Cardiac muscle cell (in vitro differentiated cells and primary cell): Measurements from ENCODE around the gene LRRC17. TPM values are rescaled to one million over a fixed set of nuclear protein-coding genes. Genes with fewer than 3 reads are reported as not detected.
A peak's percentile ranks its signal among the peaks of the same experiment; 100 is the strongest.

Source experiments
- DNase-seq, 2 donors: peaks; one replicate each; pipeline versions ENCODE4 v3.0.0 to v3.0.0-alpha.2; 2010 to 2017; ENCODE audit warnings: low read depth in 1 of 2, low spot score in 1 of 2
- H3K27ac ChIP-seq: fragments of 200-600 bp; sonication (generic); 2 replicates; pipeline ENCODE4 v1.5.1; 2016
- H3K27me3 ChIP-seq: fragments of 200-600 bp; sonication (generic); 2 replicates; pipeline ENCODE4 v1.6.0; 2016; ENCODE audit warnings: control low read depth
- H3K36me3 ChIP-seq: fragments of 200-600 bp; sonication (generic); 2 replicates; pipeline ENCODE4 v1.5.1; 2016; ENCODE audit warnings: control low read depth
- H3K4me1 ChIP-seq: fragments of 200-600 bp; sonication (generic); 2 replicates; pipeline ENCODE4 v1.8.1; 2017; ENCODE audit warnings: low read depth, mild to moderate bottlenecking, mixed run types
- H3K4me3 ChIP-seq: fragments of 200-600 bp; sonication (generic); 2 replicates; pipeline ENCODE4 v1.5.1; 2016; ENCODE audit warnings: mild to moderate bottlenecking
- H3K9me3 ChIP-seq: fragments of 200-600 bp; sonication (generic); 2 replicates; pipeline ENCODE4 v1.5.1; 2017; ENCODE audit warnings: low read depth, mild to moderate bottlenecking, control low read depth
- polyA plus RNA-seq: library from polyadenylated mRNA; unstranded; fragments of >200 nt; fragmentation: Nextera tagmentation; extraction: Ambion mirVana; gene quantifications from 2 replicates; pipeline ENCODE4 v1.2.1, GENCODE V29; 2016
- total RNA-seq: library from RNA; depleted of rRNA; stranded (reverse); fragments of >200 nt; gene quantifications from 2 replicates; pipeline ENCODE4 v1.2.3, GENCODE V29; 2016
- TF ChIP-seq, protein P1 (sequence below): IDR thresholded peaks from 2 replicates; pipeline ENCODE4 v1.5.1; 2012; ENCODE audit warnings: low read depth, mild to moderate bottlenecking, low read length

LRRC17 gene
- total and polyA plus RNA-seq, 2 experiments from 2014 or later: 5.7 to 8.0 TPM

DNA sequence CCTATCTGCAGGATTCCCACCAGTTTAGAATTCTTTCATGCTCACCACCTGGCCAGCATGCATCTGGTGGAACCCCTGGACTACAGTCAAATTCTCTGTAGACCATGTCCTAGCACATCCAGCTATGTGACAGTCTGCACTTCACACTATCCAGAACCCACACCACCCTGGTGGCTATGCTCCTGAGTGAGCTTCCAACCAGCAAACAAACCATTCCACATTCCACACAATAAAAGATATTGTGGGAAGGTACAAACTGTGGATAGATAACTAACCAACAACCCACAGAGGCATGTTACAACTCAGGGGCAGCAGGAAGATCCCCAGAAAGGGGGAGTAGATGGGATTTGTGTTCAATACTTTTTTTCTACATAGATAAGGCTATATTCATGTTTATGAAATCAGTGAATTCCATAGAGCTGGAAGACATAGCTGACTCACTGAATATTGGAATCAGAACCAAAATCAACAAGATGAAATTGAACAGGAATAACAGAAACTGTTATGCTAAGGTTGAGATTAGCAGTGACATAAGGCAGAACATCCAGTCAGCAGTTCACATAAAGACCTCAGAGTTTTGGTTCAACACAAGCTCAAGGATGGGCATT is 72.5 kb downstream of the LRRC17 start:
- no peaks in the 10 kb centered on the region for H3K27me3 ChIP-seq
- no peak overlapping the region for H3K27ac ChIP-seq

DNA sequence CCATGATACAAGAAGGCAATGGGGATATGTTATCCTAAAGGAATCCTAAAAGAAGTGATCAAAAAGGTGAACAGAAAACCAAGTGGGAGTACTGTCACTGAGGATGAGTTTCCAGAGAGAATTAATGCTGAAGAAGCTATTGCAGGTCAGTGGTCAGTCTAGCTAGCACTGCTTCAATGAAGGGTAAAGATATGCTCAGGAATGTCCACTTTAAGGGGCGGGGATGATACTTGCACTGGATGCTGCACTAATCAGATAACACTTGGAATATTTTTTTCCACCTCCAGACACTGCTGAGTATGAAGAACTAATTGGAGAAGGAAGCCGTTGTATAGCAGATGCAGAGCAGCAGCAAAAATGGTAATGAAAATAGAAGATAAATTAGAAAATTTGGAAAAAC is 75.3 kb downstream of the LRRC17 start:
- TF ChIP-seq, protein P1, sequence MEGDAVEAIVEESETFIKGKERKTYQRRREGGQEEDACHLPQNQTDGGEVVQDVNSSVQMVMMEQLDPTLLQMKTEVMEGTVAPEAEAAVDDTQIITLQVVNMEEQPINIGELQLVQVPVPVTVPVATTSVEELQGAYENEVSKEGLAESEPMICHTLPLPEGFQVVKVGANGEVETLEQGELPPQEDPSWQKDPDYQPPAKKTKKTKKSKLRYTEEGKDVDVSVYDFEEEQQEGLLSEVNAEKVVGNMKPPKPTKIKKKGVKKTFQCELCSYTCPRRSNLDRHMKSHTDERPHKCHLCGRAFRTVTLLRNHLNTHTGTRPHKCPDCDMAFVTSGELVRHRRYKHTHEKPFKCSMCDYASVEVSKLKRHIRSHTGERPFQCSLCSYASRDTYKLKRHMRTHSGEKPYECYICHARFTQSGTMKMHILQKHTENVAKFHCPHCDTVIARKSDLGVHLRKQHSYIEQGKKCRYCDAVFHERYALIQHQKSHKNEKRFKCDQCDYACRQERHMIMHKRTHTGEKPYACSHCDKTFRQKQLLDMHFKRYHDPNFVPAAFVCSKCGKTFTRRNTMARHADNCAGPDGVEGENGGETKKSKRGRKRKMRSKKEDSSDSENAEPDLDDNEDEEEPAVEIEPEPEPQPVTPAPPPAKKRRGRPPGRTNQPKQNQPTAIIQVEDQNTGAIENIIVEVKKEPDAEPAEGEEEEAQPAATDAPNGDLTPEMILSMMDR: no peak
- no peak overlapping the region for H3K4me3 ChIP-seq
- no peak overlapping the region for H3K27ac ChIP-seq
- no peaks in the 10 kb centered on the region for H3K36me3 ChIP-seq
- H3K4me1 ChIP-seq: no peaks in the 10 kb centered on the region
- no peak for DNase-seq
- H3K9me3 ChIP-seq: no peaks in the 10 kb centered on the region
- H3K27me3 ChIP-seq: no peaks in the 10 kb centered on the region

More for the DNA sequence above, 72.5 kb downstream of the LRRC17 start:
- no peaks in the 10 kb centered on the region for H3K36me3 ChIP-seq
- TF ChIP-seq, protein P1: no peak
- H3K4me3 ChIP-seq: no peak overlapping the region
- H3K4me1 ChIP-seq: no peaks in the 10 kb centered on the region
- H3K9me3 ChIP-seq: no peaks in the 10 kb centered on the region
- DNase-seq: peak in 1 of 2 donors; percentile 43

DNA sequence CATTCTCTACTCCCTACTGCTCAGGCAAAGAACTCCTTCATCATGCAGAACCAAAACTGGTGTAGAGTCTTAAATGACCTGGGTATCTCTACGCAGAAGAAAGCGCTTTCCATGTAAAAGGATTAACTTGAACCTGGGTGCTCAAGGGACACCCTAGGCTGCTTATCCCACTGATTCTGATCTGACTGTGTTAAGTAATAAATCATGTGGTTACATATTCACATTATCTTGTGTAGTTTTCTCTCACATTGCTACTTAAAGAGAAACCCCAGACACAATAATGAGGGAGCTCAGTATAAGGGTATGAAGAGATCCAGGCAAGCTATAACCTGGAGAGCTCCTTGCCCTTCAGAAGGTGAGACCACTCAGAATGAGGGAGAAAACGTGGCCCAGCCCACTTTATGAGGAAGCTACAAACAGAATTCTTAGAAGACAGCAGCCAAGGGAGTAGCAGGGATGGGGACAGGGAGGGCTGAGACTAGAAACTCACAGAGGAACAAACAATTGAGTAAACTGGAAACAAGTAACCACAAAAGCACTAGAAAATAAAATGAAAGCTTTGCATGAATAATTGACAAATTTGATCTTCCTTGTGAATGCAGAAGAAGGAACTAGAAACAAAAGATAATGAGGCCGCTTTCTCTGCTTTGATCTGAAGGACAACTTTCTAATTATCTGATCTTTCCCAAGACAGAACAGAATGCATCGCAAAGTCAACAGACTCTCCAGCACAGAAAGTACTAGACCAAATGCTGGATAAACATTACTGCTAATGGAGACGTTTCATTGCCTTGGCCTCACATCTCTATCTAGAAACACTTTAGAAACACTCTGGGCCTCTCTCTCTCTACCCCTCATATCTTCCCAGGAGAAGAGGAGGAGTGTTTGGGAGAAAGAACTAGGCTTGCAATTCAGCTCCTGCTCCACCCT is 76.1 kb downstream of the LRRC17 start:
- TF ChIP-seq, protein P1: no peak
- no peak overlapping the region for H3K27ac ChIP-seq
- H3K4me3 ChIP-seq: no peak overlapping the region
- H3K4me1 ChIP-seq: no peaks in the 10 kb centered on the region
- H3K36me3 ChIP-seq: no peaks in the 10 kb centered on the region
- H3K27me3 ChIP-seq: no peaks in the 10 kb centered on the region
- H3K9me3 ChIP-seq: no peaks in the 10 kb centered on the region
- no peak for DNase-seq

DNA sequence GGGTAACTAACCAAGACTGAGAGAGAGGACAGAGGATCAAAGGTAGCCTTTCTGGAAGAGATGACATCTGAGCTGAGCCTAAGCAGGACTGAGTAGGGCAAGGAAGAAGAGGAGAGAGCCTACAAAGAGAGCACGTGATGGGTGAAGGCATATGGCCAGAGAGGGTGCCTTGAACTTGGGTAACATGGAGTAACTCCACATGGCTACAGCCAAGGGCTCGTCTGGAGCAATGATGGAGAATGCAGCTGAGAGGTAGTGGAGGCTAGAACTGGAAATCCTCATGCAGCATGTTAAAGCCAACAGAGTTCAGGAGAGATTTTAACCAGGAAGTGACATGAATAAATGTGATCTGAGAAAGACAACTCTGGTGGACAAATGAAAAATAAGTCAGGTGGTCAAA is 77.8 kb downstream of the LRRC17 start:
- TF ChIP-seq, protein P1: no peak
- Histone ChIP-seq H3K27ac (no peak overlapping the region), H3K4me1 (no peaks in the 10 kb centered on the region), H3K36me3 (no peaks in the 10 kb centered on the region), H3K4me3 (no peak overlapping the region), H3K9me3 (no peaks in the 10 kb centered on the region), H3K27me3 (no peaks in the 10 kb centered on the region)
- no peak for DNase-seq

DNA sequence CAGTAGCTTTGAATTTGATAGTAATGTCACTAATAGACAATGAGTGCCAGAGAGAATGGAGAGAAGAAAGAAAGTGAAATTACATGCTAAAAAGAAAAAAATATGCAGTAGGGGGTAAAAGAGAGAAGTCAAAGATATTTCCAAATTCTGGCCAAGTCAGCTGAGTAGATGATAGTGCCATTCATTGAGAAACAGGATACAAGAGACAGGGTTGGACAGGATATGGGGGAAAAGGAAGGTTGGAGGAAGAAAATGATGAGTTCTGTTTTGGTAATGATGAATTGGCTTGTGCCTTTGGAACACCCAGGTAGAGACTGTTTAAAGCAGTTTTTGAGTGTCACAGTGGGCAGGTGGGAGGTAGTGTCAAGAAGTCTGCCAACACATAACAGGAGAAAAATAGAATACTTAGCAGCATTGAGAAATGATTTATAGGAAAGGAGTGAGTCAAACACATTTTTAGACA is 78.3 kb downstream of the LRRC17 start:
- no peaks in the 10 kb centered on the region for H3K36me3 ChIP-seq
- no peaks in the 10 kb centered on the region for H3K9me3 ChIP-seq
- H3K27ac ChIP-seq: no peak overlapping the region
- H3K4me3 ChIP-seq: no peak overlapping the region
- TF ChIP-seq, protein P1: no peak
- H3K4me1 ChIP-seq: no peaks in the 10 kb centered on the region
- H3K27me3 ChIP-seq: no peaks in the 10 kb centered on the region
- DNase-seq: no peak
